Endothelial cell of umbilical vein (primary cell): Measurements from ENCODE around the gene GGA1. TPM values are rescaled to one million over a fixed set of nuclear protein-coding genes. Genes with fewer than 3 reads are reported as not detected.

Source experiments
- BruUV-seq: library from RNA; stranded (reverse); fragments of 400-500 nt; replicated peaks from 2 replicates; lab custom pipeline; 2021; lab: Mats Ljungman, UMichigan
- CTCF ChIA-PET: fragments of 300-600, 350-600 bp; sonication (Branson Sonifier 250); formaldehyde crosslinking; loops from one replicate; lab custom pipeline; 2021; ENCODE audit warnings: antibody characterized with exemption, inconsistent platforms; lab: Charles Lee
- POLR2A ChIA-PET: fragments of 300-600, 350-600 bp; sonication (Branson Sonifier 250); formaldehyde crosslinking; loops from one replicate; lab custom pipeline; 2021; ENCODE audit warnings: antibody characterized with exemption, inconsistent platforms; lab: Charles Lee
- DNase-seq: peaks from one replicate; pipeline ENCODE4 v3.0.0-alpha.2; 2011; ENCODE audit warnings: low read depth, low spot score
- FAIRE-seq: peaks from 2 replicates; lab custom pipeline; 2011; peaks lifted over from hg19 to GRCh38; lab: Jason Lieb, UNC
- H2AFZ ChIP-seq: 2 replicates; pipeline ENCODE4 v1.6.0; 2012; ENCODE audit warnings: low read depth, low read length, control low read depth, inconsistent platforms
- H3K27ac ChIP-seq: 2 replicates; pipeline ENCODE4 v1.5.1; 2011; ENCODE audit warnings: low read depth, mild to moderate bottlenecking, control low read depth, low read length, moderate library complexity; ENCODE audit not compliant: insufficient read depth
- H3K27me3 ChIP-seq, 2 experiments: 2 replicates each; pipeline versions ENCODE4 v1.6.0 to v1.6.1; 2011; ENCODE audit warnings: low read length in 2 of 2, mixed read lengths in 1 of 2; ENCODE audit not compliant: control insufficient read depth in 2 of 2, insufficient read depth in 2 of 2
- H3K36me3 ChIP-seq, 2 experiments: 2 replicates in 1 of 2; 3 replicates in 1 of 2; pipeline ENCODE4 v1.5.1; 2011; ENCODE audit warnings: low read length in 2 of 2, mild to moderate bottlenecking in 1 of 2, moderate library complexity in 1 of 2; ENCODE audit not compliant: control insufficient read depth in 2 of 2, insufficient read depth in 2 of 2; ENCODE audit errors: extremely low read depth in 1 of 2
- H3K4me1 ChIP-seq: 3 replicates; pipeline ENCODE4 v1.5.1; 2011; ENCODE audit warnings: mild to moderate bottlenecking, low read length; ENCODE audit not compliant: control insufficient read depth, insufficient read depth; ENCODE audit errors: extremely low read depth
- H3K4me2 ChIP-seq: 2 replicates; pipeline ENCODE4 v1.6.1; 2011; ENCODE audit warnings: low read length, control low read depth, mixed read lengths; ENCODE audit not compliant: insufficient read depth
- H3K4me3 ChIP-seq, 3 experiments: fragments of 200-600 bp in 1 of 3; sonication (generic), shearing (Covaris generic) in 1 of 3; replicated peaks in 1 of 3; 2 replicates each; pipeline ENCODE4 v1.5.1; 2011 to 2016; ENCODE audit warnings: control low read depth in 3 of 3, low read length in 3 of 3, mild to moderate bottlenecking in 2 of 3, inconsistent platforms in 1 of 3, low read depth in 1 of 3, moderate library complexity in 1 of 3; ENCODE audit not compliant: insufficient read depth in 1 of 3
- H3K79me2 ChIP-seq: 2 replicates; pipeline ENCODE4 v1.6.0; 2012; ENCODE audit warnings: low read length, inconsistent platforms; ENCODE audit not compliant: control insufficient read depth, insufficient read depth
- H3K9ac ChIP-seq: replicated peaks from 2 replicates; pipeline ENCODE3; 2011; ENCODE audit warnings: low read length, control low read depth; ENCODE audit not compliant: insufficient read depth; ENCODE audit errors: extremely low read depth
- H3K9me1 ChIP-seq: replicated peaks from 3 replicates; pipeline ENCODE4 v1.6.0; 2011; ENCODE audit warnings: mild to moderate bottlenecking, low read length; ENCODE audit not compliant: control insufficient read depth, insufficient read depth; ENCODE audit errors: extremely low read depth
- H3K9me3 ChIP-seq: replicated peaks from 2 replicates; pipeline ENCODE4 v1.5.1; 2012; ENCODE audit warnings: low read length, inconsistent platforms; ENCODE audit not compliant: control insufficient read depth, insufficient read depth
- H4K20me1 ChIP-seq: replicated peaks from 2 replicates; pipeline ENCODE3; 2011; ENCODE audit warnings: mild to moderate bottlenecking, low read length; ENCODE audit not compliant: control insufficient read depth, insufficient read depth; ENCODE audit errors: extremely low read depth
- CTCF ChIP-seq, 2 donors: IDR thresholded peaks; 1 replicate in 1 of 2; 2 replicates in 1 of 2; pipeline ENCODE4 v1.5.1; 2011; ENCODE audit warnings: low read length in 2 of 2, mild to moderate bottlenecking in 2 of 2, moderate library complexity in 2 of 2, control low read depth in 1 of 2, inconsistent platforms in 1 of 2, low read depth in 1 of 2; ENCODE audit not compliant: insufficient read depth in 1 of 2; ENCODE audit errors: extremely low read depth in 1 of 2
- EZH2 ChIP-seq: IDR thresholded peaks from 2 replicates; pipeline ENCODE4 v1.6.1; 2012; ENCODE audit warnings: borderline replicate concordance, low read depth, mild to moderate bottlenecking, moderate library complexity, low read length, inconsistent platforms; ENCODE audit not compliant: severe bottlenecking
- FOS ChIP-seq: IDR thresholded peaks from 2 replicates; pipeline ENCODE4 v1.6.1; 2011; ENCODE audit warnings: mild to moderate bottlenecking, low read length, moderate library complexity, borderline replicate concordance; ENCODE audit not compliant: insufficient read depth
- GATA2 ChIP-seq: IDR thresholded peaks from 2 replicates; pipeline ENCODE4 v1.7.0; 2011; ENCODE audit warnings: low read depth, mild to moderate bottlenecking, moderate library complexity, mixed read lengths, low read length; ENCODE audit not compliant: insufficient read length, insufficient read depth
- JUN ChIP-seq: IDR thresholded peaks from 2 replicates; pipeline ENCODE4 v1.6.1; 2011; ENCODE audit warnings: borderline replicate concordance, low read depth; ENCODE audit not compliant: insufficient read length, insufficient read depth
- MAX ChIP-seq: IDR thresholded peaks from 2 replicates; pipeline ENCODE4 v1.6.1; 2011; ENCODE audit not compliant: insufficient read depth, insufficient read length
- MYC ChIP-seq: IDR thresholded peaks from one replicate; pipeline ENCODE4 v1.6.1; 2011; ENCODE audit warnings: mild to moderate bottlenecking, low read depth, low read length
- POLR2A ChIP-seq: IDR thresholded peaks from 2 replicates; pipeline ENCODE4 v1.6.1; 2012; ENCODE audit warnings: low read depth, mild to moderate bottlenecking, control low read depth, low read length
- POLR2AphosphoS5 ChIP-seq: IDR thresholded peaks from 2 replicates; pipeline ENCODE4 v1.6.1; 2012; ENCODE audit warnings: low read depth, mild to moderate bottlenecking, control low read depth, low read length, moderate library complexity; ENCODE audit not compliant: insufficient read depth
- dilution Hi-C: fragments of 300-500 bp; cut with MboI; formaldehyde crosslinking; loops from one replicate; pipeline ENCODE4 v1.15.0; 2019; ENCODE audit warnings: low sequenced_read_pairs; ENCODE audit not compliant: extremely low pct_ligation_motif_present
- intact Hi-C: fragments of 100-400 bp; cut with micrococcal nuclease; formaldehyde crosslinking; loops from one replicate; pipeline ENCODE4 v1.10.0; 2022
- polyA plus RNA-seq, 4 experiments: library from polyadenylated mRNA; depleted of rRNA in 3 of 4; stranded (reverse) in 3 of 4; unstranded in 1 of 4; fragments of >200 nt; gene quantifications; 2 replicates each; pipeline versions ENCODE4 v1.2.1 to v1.2.3, GENCODE V29; 2011 to 2012; ENCODE audit warnings: missing spikeins in 1 of 4
- total RNA-seq: library from RNA; stranded (reverse); gene quantifications from 2 replicates; pipeline ENCODE4 v1.2.3, GENCODE V29; 2021

The GGA1 gene
- total and polyA plus RNA-seq, 2 donors (not counting 3 experiments of a cell fraction or from before 2014, with no cell fraction given), result 54.1 to 67.5 TPM

- Histone ChIP-seq H3K4me3 (no peak overlapping the region), H3K79me2 (no peaks in the 10 kb centered on the region), H3K9ac (no peak overlapping the region), H2AFZ (no peak overlapping the region), H3K27me3 (no peaks in the 10 kb centered on the region), H3K36me3 (no peaks in the 10 kb centered on the region), H3K4me1 (peaks cover 2% of the 10 kb centered on the region), H3K27ac (no peak overlapping the region), H3K4me2 (no peak overlapping the region), H4K20me1 (no peaks in the 10 kb centered on the region), H3K9me3 (no peaks in the 10 kb centered on the region), H3K9me1 (no peaks in the 10 kb centered on the region)
- dilution Hi-C loops (no loop called here), intact Hi-C loops (no loop called here)
- CTCF ChIA-PET, result interaction anchor here (0.7 to 5.1 kb wide), 9 partner anchors 7 to 152 kb away, joined by 3 to 307 read pairs (median 48); partner anchors contain the start of genes LGALS1, NOL12 and PDXP
- TF ChIP-seq POLR2A (no peak), JUN (no peak), EZH2 (no peak), MAX (no peak), FOS (no peak), MYC (no peak), GATA2 (no peak), CTCF (IDR thresholded peaks at IDR 0.05; ENCODE audit: extremely low read depth in 1 of 2, insufficient read depth in 1 of 2, low read depth in 1 of 2, low read length in 2 of 2) (no peak), POLR2AphosphoS5 (no peak)
- POLR2A ChIA-PET, result no interaction called here
- DNase-seq (no peak), FAIRE-seq (no peak)
- BruUV-seq, result no TSS peak
Observed at GRCh38 chr22:37640591-37641560, 32.2 kb downstream of the GGA1 start.
